Glutamatergic neuron (in vitro differentiated cells): ENCODE data around the gene SNX8. TPM values are rescaled to one million over a fixed set of nuclear protein-coding genes. Genes with fewer than 3 reads are reported as not detected.

Experiments used
- DNase-seq: peaks from one replicate; pipeline ENCODE4 v3.0.0; 2022
- H3K27ac Mint-ChIP-seq: one replicate; pipeline ENCODE4 v1.8.0; 2020; ENCODE audit warnings: mild to moderate bottlenecking, mixed read lengths, inconsistent platforms; ENCODE audit not compliant: unreplicated experiment
- H3K27me3 Mint-ChIP-seq: one replicate; pipeline ENCODE4 v1.8.0; 2020; ENCODE audit warnings: mild to moderate bottlenecking, moderate library complexity, mixed read lengths, inconsistent platforms; ENCODE audit not compliant: unreplicated experiment
- H3K36me3 Mint-ChIP-seq: one replicate; pipeline ENCODE4 v1.8.0; 2020; ENCODE audit warnings: mild to moderate bottlenecking, mixed read lengths, inconsistent platforms; ENCODE audit not compliant: unreplicated experiment
- H3K4me1 Mint-ChIP-seq: one replicate; pipeline ENCODE4 v1.8.0; 2020; ENCODE audit warnings: mild to moderate bottlenecking, low read depth, mixed read lengths, inconsistent platforms; ENCODE audit not compliant: unreplicated experiment
- H3K4me3 Mint-ChIP-seq: one replicate; pipeline ENCODE4 v1.8.0; 2020; ENCODE audit warnings: mild to moderate bottlenecking, mixed read lengths, inconsistent platforms; ENCODE audit not compliant: unreplicated experiment
- H3K9me3 Mint-ChIP-seq: one replicate; pipeline ENCODE4 v1.8.0; 2020; ENCODE audit warnings: mild to moderate bottlenecking, moderate library complexity, mixed read lengths, inconsistent platforms; ENCODE audit not compliant: unreplicated experiment
- total RNA-seq: library from RNA; stranded (reverse); fragmentation: NEBNext Ultra II Directional; extraction: Animal tissue kit (Norgen Biotek cat#: 25700); gene quantifications from one replicate; pipeline ENCODE4 v1.2.1, GENCODE V29; 2021; ENCODE audit not compliant: unreplicated experiment
- TF ChIP-seq, protein P1 (sequence below): fragments of 200-600 bp; sonication (generic); IDR thresholded peaks from one replicate; pipeline ENCODE4 v1.5.0; 2021; ENCODE audit not compliant: partially characterized antibody, unreplicated experiment

SNX8 gene
- total RNA-seq, 1 donor from 2014 or later: 22.2 TPM

DNA sequence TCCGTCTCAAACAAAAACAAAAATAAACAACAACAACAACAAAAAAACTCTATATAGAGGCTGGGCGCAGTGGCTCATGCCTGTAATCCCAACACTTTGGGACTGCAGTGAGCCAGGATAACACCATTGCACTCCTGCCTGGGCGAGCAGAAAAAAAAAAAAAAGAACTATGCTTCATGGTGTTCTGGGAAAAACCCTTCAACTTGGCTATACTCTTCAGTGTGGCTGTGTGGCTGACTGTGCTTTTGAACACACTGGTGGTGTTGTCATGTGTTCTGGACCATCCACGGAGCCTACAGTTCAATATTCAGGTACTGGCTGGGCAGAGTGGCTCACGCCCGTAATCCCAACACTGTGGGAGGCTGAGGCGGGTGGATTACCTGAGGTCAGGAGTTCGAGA is 26.5 kb downstream of the SNX8 start:
- Mint-ChIP-seq H3K9me3 (no peaks in the 10 kb centered on the region), H3K36me3 (no peaks in the 10 kb centered on the region), H3K27ac (no peak overlapping the region), H3K27me3 (no peaks in the 10 kb centered on the region), H3K4me1 (no peaks in the 10 kb centered on the region), H3K4me3 (no peak overlapping the region)
- DNase-seq: no peak
- TF ChIP-seq, protein P1, sequence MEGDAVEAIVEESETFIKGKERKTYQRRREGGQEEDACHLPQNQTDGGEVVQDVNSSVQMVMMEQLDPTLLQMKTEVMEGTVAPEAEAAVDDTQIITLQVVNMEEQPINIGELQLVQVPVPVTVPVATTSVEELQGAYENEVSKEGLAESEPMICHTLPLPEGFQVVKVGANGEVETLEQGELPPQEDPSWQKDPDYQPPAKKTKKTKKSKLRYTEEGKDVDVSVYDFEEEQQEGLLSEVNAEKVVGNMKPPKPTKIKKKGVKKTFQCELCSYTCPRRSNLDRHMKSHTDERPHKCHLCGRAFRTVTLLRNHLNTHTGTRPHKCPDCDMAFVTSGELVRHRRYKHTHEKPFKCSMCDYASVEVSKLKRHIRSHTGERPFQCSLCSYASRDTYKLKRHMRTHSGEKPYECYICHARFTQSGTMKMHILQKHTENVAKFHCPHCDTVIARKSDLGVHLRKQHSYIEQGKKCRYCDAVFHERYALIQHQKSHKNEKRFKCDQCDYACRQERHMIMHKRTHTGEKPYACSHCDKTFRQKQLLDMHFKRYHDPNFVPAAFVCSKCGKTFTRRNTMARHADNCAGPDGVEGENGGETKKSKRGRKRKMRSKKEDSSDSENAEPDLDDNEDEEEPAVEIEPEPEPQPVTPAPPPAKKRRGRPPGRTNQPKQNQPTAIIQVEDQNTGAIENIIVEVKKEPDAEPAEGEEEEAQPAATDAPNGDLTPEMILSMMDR: no peak

DNA sequence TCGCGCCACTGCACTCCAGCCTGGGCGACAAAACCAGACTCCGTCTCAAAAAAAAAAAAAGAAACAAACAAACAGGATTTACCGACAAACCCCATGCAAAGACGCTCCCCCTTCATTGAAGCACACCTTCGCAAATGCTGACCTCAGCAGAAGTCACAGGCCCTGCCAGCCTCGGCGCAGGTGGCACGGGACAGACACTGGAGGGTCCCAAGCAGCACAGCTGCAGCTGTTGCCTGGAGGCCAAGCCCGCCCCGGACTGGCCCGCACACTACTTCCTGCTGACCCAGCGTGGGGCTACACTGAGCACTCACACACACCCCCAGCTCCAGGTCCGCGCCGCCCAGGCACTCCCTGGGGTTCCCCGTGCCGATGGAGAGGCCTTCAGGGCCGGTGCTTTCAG is 31.2 kb downstream of the SNX8 start:
- Mint-ChIP-seq H3K4me3 (no peak overlapping the region), H3K27me3 (peaks cover 4% of the 10 kb centered on the region), H3K4me1 (peaks cover 10% of the 10 kb centered on the region), H3K27ac (no peak overlapping the region), H3K9me3 (no peaks in the 10 kb centered on the region), H3K36me3 (no peaks in the 10 kb centered on the region)
- DNase-seq: no peak
- TF ChIP-seq, protein P1: no peak

DNA sequence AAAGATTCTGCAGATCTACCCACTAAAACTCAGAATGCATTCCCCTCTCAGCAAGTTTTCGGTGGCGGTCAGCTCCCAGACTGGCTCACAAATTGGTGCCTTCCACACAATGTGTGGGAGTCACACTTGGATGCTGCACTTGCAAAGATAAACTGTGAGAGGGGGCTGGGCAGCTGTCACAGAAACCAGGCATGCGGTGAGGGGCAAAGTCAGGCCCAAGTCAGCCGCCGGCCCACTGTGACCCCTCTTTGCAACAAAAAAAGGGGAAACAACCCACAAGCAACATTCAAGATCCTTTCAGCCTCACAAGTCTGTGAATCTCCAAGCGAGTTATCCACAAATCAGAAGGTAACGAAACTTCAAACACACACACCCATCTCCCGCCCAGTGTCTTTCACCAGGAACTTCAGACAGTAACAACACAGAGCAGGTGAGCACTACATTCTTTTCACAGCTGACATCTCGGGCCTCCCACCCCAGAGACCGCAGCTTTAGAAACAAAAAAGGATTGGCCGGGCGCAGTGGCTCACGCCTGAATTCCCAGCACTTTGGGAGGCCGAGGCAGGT is 32.0 kb downstream of the SNX8 start:
- H3K4me1 Mint-ChIP-seq: peaks cover 10% of the 10 kb centered on the region
- TF ChIP-seq, protein P1: no peak
- peaks cover 4% of the 10 kb centered on the region for H3K27me3 Mint-ChIP-seq
- H3K27ac Mint-ChIP-seq: peak overlapping the region; percentile 43
- no peak for DNase-seq
- H3K9me3 Mint-ChIP-seq: no peaks in the 10 kb centered on the region
- H3K36me3 Mint-ChIP-seq: no peaks in the 10 kb centered on the region
- no peak overlapping the region for H3K4me3 Mint-ChIP-seq

DNA sequence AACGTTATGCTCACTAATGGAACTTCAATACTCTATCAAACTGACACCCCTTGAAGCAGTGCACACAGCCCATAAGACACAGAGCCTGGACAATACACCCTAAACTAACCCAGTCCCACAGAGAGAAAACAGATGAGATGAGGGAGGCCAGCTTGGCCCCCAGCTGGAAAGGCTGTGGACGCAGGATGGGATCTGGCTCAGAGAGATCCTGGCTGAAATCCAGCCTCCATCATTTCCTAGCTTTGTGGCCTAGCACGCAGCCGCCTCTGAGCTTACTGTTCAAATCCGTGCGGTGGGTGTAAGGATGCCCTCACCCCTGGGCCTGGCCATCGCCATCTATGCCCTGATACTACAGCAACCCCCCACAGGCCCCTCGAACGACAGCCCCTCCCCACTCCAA is 32.7 kb downstream of the SNX8 start:
- Mint-ChIP-seq H3K4me1 (peaks cover 10% of the 10 kb centered on the region), H3K27ac (no peak overlapping the region), H3K9me3 (no peaks in the 10 kb centered on the region), H3K4me3 (no peak overlapping the region), H3K36me3 (no peaks in the 10 kb centered on the region), H3K27me3 (peaks cover 4% of the 10 kb centered on the region)
- TF ChIP-seq, protein P1: no peak
- no peak for DNase-seq

DNA sequence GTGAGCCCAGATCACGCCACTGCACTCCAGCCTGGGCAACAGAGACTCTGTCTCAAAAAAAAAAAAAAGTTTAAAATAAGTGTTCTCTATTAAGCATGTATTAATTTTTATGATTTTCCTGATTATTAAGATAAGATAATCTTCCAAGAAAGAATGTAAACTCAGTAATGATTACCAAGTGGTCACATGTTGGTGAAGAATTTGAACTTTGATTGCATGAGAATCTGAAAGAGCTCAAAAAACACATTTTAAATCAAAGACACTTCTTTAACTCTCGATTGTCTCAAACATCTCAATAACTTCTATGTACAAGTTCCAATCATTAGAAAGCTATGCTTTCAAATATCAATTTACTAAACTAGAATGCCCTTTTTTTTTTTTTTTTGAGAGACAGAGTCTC is 33.8 kb downstream of the SNX8 start:
- Mint-ChIP-seq H3K4me1 (peaks cover 10% of the 10 kb centered on the region), H3K27ac (no peak overlapping the region), H3K36me3 (no peaks in the 10 kb centered on the region), H3K27me3 (peaks cover 4% of the 10 kb centered on the region), H3K4me3 (no peak overlapping the region), H3K9me3 (peaks cover 2% of the 10 kb centered on the region)
- TF ChIP-seq, protein P1: no peak
- DNase-seq: no peak
